ENCODE measurements around the gene CCDC40. TPM values are rescaled to one million over a fixed set of nuclear protein-coding genes. Genes with fewer than 3 reads are reported as not detected.

Gene CCDC40
- total and polyA plus RNA-seq, 2 of the 13 experiments (the other 11 are each of a cell fraction or from before 2014, with no cell fraction given) = 4.1 to 5.5 TPM

GRCh38 chr17:80101011-80101945 lies 64.8 kb downstream of the CCDC40 start, which contains the start of gene GAA (continued):
- TF ChIP-seq, protein P1, sequence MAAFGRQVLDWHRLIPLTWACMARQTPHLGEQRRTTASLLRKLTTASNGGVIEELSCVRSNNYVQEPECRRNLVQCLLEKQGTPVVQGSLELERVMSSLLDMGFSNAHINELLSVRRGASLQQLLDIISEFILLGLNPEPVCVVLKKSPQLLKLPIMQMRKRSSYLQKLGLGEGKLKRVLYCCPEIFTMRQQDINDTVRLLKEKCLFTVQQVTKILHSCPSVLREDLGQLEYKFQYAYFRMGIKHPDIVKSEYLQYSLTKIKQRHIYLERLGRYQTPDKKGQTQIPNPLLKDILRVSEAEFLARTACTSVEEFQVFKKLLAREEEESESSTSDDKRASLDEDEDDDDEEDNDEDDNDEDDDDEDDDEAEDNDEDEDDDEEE (CRISPR knock-in tag; IDR thresholded peaks at IDR 0.05) = peak; percentile 46
- TF ChIP-seq ZNF75D (CRISPR knock-in tag; IDR thresholded peaks at IDR 0.05; ENCODE audit: borderline replicate concordance) (no peak), ZNF362 (CRISPR knock-in tag; IDR thresholded peaks at IDR 0.05; ENCODE audit: borderline replicate concordance) (no peak), RXRA (CRISPR knock-in tag; IDR thresholded peaks at IDR 0.05) (no peak; the same call in 1 of the 2 replicates), GABPB1 (CRISPR knock-in tag; IDR thresholded peaks at IDR 0.05) (peak; percentile 66), ZNF496 (CRISPR knock-in tag; IDR thresholded peaks at IDR 0.05; ENCODE audit: insufficient replicate concordance) (no peak), IKZF4 (CRISPR knock-in tag; IDR thresholded peaks at IDR 0.05; ENCODE audit: borderline replicate concordance, low read depth, not compliant biosample characterization) (peak; percentile 22), ARNT2 (CRISPR knock-in tag; IDR thresholded peaks at IDR 0.05; ENCODE audit: low read depth) (peak; percentile 71; the same call in 1 of the 2 replicates), ZNF605 (CRISPR knock-in tag; IDR thresholded peaks at IDR 0.05) (peak; percentile 35; the same call in 1 of the 2 replicates), NR3C1 (CRISPR knock-in tag; IDR thresholded peaks at IDR 0.05) (no peak), ARNT (IDR thresholded peaks at IDR 0.05) (no peak), ZNF569 (CRISPR knock-in tag; IDR thresholded peaks at IDR 0.05; ENCODE audit: borderline replicate concordance) (no peak; the same call in 1 of the 2 replicates), FLYWCH1 (CRISPR knock-in tag; IDR thresholded peaks at IDR 0.05) (no peak), MEIS1 (CRISPR knock-in tag; IDR thresholded peaks at IDR 0.05; ENCODE audit: borderline replicate concordance) (no peak), SP140L (CRISPR knock-in tag; IDR thresholded peaks at IDR 0.05; ENCODE audit: borderline replicate concordance) (0 out of 2 replicates have a peak, but pooled peaks have one; percentile 62), DMAP1 (CRISPR knock-in tag; IDR thresholded peaks at IDR 0.05) (no peak; the same call in 1 of the 2 replicates), ADNP (CRISPR knock-in tag; IDR thresholded peaks at IDR 0.05) (no peak), BCL6 (CRISPR knock-in tag; IDR thresholded peaks at IDR 0.05) (peak; percentile 16; the same call in 1 of the 2 replicates), ERF (CRISPR knock-in tag; IDR thresholded peaks at IDR 0.05) (peak; percentile 62; the same call in 1 of the 2 replicates), ZNF557 (CRISPR knock-in tag; IDR thresholded peaks at IDR 0.05) (no peak), ISL2 (CRISPR knock-in tag; IDR thresholded peaks at IDR 0.05) (no peak; the same call in 1 of the 2 replicates), ZNF260 (CRISPR knock-in tag; IDR thresholded peaks at IDR 0.05; ENCODE audit: borderline replicate concordance, low read depth) (no peak), NFYB (CRISPR knock-in tag; IDR thresholded peaks at IDR 0.05) (no peak), TEAD3 (CRISPR knock-in tag; optimal IDR thresholded peaks at IDR 0.05; ENCODE audit: borderline replicate concordance) (no peak), ZNF510 (CRISPR knock-in tag; IDR thresholded peaks at IDR 0.05; ENCODE audit: low read depth) (no peak), TBP (CRISPR knock-in tag; IDR thresholded peaks at IDR 0.05) (no peak), JUN (CRISPR knock-in tag; IDR thresholded peaks at IDR 0.05) (no peak), FOXK1 (CRISPR knock-in tag; IDR thresholded peaks at IDR 0.05; ENCODE audit: borderline replicate concordance, low read depth) (no peak; the same call in 1 of the 2 replicates)
- TF ChIP-seq, protein P2, sequence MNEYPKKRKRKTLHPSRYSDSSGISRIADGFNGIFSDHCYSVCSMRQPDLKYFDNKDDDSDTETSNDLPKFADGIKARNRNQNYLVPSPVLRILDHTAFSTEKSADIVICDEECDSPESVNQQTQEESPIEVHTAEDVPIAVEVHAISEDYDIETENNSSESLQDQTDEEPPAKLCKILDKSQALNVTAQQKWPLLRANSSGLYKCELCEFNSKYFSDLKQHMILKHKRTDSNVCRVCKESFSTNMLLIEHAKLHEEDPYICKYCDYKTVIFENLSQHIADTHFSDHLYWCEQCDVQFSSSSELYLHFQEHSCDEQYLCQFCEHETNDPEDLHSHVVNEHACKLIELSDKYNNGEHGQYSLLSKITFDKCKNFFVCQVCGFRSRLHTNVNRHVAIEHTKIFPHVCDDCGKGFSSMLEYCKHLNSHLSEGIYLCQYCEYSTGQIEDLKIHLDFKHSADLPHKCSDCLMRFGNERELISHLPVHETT (CRISPR knock-in tag; conservative IDR thresholded peaks at IDR 0.05) = no peak
